NK-92 (cell line): ENCODE measurements around the gene FAM219B.
"Not testable (repeated sequence)": the region's sequence is repeated elsewhere in the genome, so short reads cannot be mapped to it uniquely, and the experiment has no call there.

Source experiments
- DNase-seq: peaks from one replicate; lab custom pipeline; 2025; ENCODE audit not compliant: unreplicated experiment; lab: John Stamatoyannopoulos, UW

The FAM219B gene

GRCh38 chr15:74903676-74904075 lies 3.0 kb downstream of the FAM219B start:
- DNase-seq: no peak

DNA sequence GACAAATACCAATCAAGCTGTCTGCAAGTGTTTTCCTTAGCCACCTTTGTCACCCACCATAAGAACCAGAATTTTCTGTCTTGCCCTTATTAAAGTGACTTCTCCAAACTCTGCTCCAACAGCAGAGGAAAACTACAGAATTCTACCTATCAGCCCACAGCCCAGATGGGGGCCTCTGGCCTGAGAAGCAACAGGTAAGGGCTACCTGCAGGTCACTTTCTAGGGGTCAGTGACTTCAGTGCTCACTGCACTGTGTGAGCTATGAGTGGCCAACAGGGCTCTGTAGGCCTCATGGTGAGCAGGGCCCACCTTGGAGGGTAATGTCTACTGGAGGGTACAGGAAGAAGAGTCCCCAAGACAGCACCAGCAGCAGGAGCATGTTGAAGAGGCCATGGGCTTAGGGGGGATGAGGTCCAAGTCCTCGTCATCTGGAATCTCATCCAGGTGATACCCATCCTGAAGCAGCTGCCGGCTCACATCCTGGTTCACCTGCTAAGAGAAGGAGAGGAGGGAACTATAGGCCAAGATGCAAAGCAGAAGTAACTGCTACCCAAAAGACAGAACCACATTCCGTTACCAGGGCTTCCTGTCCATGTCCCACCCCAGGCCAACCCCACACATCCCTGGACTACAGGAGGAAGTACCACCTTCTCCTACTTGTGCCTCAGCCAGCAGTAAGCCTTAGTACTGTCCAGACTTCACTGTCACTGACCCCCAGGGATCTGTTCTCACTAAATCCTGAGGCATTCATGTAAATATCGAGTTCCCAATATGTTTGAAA lies 4.2 kb downstream of the FAM219B start:
- no peak for DNase-seq

DNA sequence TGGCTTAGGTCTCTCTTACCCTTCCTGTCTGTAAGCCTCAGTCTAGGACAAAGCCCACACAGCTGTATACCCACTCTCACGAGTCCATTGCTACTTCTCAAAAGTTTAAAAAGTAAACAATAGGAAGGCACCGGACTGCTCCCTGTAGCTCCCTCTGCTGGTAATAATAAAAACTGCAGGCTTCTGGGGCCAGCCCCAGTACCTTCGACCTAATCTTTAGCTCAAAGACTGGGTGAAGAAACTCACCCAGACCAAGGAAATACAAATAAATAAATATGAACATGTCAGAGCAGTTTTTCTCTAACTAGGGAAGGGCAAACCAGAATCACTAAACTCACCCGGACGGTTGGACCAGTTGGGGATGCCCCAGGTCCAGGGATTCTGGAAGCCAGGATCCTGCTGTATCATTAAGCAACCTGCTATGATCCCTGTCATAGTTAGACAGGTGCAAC lies 5.0 kb downstream of the FAM219B start:
- no peak for DNase-seq

GRCh38 chr15:74897300-74897701 lies 9.3 kb downstream of the FAM219B start:
- no peak for DNase-seq

DNA sequence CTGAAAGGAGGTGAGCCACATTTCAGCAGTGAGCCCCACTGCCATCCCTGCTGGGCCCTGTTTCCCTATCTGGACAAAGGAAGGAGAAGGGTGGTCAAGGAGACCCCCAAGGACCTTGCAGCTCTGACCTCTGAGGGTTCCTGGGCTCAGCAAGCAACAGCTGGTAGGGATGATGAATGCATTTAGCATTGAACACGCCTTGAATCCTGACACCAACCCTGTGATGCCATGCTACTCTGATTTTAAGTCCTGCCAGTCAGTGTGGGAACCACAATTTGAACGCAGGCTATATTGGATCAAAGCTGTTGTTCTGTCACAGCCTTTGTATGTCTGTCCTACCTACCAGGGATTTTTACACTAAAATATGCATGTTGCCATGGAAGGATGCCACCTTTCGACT lies 10.3 kb downstream of the FAM219B start:
- no peak for DNase-seq

GRCh38 chr15:74895830-74896229 lies 10.8 kb downstream of the FAM219B start:
- DNase-seq: no peak

DNA sequence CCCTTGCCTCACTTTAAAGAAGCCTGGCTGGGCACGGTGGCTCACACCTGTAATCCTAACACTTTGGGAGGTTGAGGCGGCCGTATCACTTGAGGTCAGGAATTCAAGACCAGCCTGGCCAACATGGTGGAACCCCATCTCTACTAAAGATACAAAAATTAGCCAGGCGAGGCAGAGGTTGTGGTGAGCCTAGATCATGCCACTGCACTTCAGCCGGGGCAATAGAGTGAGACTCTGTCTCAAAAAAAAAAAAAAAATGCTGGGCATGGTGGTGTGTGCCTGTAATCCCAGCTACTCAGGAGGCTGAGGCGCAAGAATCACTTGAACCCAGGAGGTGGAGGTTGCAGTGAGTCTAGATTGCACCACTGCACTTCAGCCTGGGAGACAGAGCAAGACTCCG lies 12.3 kb downstream of the FAM219B start:
- not testable (repeated sequence) for DNase-seq

GRCh38 chr15:74893627-74894026 lies 13.0 kb downstream of the FAM219B start:
- DNase-seq: no peak

- DNase-seq: no peak
These were observed 13.7 kb downstream of the FAM219B start for GRCh38 chr15:74892931-74893330.

DNA sequence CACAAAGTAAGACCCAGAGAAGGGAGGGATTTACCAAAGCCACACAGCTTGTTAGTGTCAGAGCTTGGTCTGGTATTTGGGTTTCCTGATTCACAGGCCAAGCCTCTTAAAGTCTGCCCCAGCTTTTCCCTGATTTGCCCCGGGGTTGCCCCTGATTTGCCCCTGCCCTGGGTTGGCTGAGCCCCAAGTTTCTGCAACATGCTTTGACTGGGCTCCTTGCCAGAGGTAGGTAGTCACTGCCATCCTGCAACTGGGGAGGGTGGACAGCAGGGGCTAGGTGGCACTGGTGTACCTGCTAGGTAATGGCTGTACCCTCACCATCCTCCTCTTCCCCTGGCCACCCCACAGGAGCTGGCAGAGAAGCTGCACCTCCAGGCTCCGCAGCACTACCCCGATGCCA lies 14.3 kb downstream of the FAM219B start:
- DNase-seq: no peak

DNA sequence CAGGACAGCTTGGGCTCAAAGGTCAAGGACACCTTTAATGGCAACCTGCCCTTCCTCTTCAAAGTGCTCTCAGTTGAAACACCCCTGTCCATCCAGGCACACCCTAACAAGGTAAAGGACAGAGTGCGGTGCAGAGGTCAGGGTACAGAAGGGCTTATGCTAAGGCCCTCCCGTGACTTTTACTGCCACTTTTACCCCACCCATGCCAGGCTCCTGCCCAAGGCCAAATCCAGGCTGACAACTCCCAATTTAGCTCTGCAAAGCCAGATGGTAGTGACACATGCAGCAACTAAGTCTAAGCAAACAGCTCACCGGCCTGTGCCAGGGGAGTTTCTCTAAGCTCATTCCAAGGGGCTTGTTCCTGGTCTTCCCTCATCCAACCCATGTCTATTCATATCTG lies 15.2 kb downstream of the FAM219B start:
- no peak for DNase-seq

DNA sequence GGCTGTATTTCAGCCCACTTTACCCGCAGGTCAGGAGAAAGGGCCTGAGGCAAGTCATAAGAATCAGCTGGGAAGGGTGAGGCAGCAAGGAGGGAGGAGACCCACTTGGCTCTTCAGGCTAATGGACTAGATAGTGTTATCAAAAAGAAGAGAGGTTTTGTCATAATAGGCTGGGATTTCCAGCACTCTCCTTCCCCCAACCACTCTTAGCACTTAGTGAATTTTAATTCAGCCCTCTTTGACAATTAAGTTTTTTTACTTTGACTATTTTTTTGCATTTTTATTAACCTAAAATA lies 16.0 kb downstream of the FAM219B start:
- no peak for DNase-seq

- no peak for DNase-seq
These were observed 16.6 kb downstream of the FAM219B start, which contains the start of gene MPI for GRCh38 chr15:74889883-74890664. Gene MPI, plus strand, starts transcription at chr15:74890042. Its CDS starts 32 bp downstream, at chr15:74890074.

- no peak for DNase-seq
These were observed 17.2 kb downstream of the FAM219B start for GRCh38 chr15:74889390-74889882.

DNA sequence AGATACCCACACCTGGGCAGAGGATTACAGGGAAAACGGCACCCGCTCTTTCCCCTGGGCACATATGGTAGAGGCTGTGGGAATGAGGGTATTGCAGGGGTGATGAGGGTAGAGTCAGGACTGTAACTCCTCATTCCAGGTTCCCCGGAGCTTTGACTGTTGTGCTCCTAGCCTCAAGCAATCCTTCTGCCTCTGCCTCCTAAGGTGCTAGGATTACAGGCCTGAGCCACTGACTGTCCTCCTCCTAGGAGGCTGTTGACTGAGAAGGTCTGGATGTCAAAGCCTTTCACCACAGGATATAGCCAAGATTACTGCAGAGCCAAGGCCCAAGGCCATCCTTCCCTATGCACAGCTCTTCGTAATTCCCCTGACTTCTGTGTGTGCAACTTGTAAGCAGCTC lies 17.9 kb downstream of the FAM219B start:
- no peak for DNase-seq

- DNase-seq: not testable (repeated sequence)
These were observed 19.0 kb downstream of the FAM219B start for GRCh38 chr15:74887537-74888193.

DNA sequence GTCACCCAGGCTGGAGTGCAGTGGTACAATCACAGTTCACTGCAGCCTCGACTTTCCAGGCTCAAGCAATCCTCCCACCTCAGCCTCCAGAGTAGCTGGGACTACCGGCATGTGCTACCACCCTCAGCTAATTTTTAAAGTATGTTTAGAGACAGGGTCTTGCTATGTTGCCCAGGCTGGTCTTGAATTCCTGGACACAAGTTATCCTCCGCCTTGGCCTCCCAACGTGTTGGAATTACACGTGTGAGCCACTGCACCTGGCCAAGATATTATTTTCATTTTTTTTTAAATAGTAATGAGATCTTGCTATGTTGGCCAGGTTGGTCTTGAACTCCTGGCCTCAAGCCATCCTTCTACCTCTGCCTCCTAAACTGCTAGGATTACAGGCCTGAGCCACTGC lies 21.2 kb downstream of the FAM219B start:
- DNase-seq: no peak

DNA sequence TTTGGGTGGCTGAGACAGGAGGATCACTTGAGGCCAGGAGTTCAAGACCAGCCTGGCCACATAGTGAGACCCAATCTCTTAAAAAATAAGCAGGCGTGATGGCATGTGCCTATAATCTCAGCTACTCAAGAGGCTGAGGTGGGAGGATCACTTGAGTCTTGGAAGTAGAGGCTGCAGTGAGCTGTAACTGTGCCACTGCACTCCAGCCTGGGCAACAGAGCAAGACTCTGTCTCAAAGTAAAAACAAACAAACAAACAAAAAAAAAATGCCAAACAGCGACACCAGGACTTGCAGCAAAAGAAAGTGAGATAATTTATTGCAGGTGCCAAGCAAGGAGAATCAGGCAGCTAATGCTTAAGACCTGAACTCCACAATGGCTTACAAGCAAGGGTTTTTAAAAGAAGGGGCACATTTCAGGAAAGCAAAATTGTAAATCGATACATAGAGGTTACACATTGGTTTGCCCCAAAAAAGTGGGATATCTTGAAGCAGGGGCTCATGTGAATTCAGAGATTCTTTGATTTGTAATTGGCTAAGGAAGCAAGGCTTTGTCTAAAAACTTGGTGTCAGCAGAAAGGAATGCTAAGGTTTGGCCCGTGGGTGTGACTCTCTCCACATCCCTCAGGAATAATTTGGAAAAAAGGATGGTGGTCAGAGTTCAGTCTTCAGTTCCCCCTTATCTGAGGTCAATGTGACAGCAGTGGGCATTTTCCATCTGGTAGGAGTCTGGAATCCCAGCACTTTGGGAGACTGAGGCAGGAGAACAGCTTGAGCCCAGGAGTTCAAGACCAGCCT lies 22.0 kb downstream of the FAM219B start:
- DNase-seq: no peak

DNA sequence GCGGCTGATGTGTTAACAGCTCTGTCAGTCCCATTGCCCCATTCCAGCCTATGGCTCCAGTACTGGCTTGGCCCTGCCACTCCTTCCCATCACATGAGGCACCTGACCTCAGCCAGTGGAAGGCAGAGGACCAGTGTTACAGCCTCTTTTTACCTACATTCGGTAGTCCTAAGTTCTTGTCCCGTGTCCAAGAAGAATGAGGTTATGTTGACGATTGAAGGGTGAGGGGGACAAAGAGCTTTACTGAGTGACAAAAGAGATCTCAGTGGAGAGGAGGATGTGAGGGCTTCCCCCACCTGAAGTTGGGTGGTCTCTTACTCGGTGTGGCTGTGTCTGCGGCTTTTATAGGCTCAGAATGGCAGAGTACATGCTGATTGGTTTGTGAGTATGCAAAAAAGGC lies 24.1 kb downstream of the FAM219B start:
- no peak for DNase-seq

DNA sequence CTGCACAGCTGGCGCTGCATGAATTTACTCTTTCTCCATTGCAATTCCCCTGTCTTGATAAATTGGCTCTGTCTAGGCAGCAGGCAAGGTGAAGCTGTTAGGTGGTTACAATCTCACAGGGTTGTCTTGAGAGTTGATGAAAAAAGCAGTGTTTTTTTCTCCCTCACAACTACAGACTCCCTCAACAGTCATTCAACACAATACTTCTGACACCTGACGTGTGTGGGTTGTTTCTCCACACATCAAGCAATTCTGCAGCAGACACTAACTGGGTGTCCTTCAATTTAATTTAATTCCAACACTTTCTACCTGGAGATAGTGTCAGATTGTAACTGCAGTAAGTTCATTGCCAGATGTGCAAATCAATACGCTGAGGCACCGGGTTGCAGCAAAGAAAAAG lies 28.4 kb downstream of the FAM219B start:
- no peak for DNase-seq
